Adipose tissue (tissue), 3 donors: Measurements from ENCODE around the gene KCNN3. TPM values are rescaled to one million over a fixed set of nuclear protein-coding genes. Genes with fewer than 3 reads are reported as not detected.

ENCODE experiments used
- H3K27ac ChIP-seq: one replicate; pipeline ENCODE4 v1.5.1; 2013; ENCODE audit warnings: low read depth, low read length
- WGBS, 3 donors: extraction: QIAGEN DNeasy Blood & Tissue Kit; methylation state at CpG; one replicate each; pipeline ENCODE4 v1.1.7; 2013; 5-methylcytosine and 5-hydroxymethylcytosine counted together
- polyA plus RNA-seq, 3 donors: library from polyadenylated mRNA; stranded (reverse); fragments of 200-250 nt; gene quantifications; one replicate each; pipeline ENCODE4 v1.2.3, GENCODE V29; 2013
- donor health status: healthy with polysubstance abuse.
- donor health status: Bipolar disorder and iron deficiency.
- donor health status: healthy.

The KCNN3 gene
- polyA plus RNA-seq, 3 donors, result 0.14 to 0.67 (median 0.40) TPM

DNA sequence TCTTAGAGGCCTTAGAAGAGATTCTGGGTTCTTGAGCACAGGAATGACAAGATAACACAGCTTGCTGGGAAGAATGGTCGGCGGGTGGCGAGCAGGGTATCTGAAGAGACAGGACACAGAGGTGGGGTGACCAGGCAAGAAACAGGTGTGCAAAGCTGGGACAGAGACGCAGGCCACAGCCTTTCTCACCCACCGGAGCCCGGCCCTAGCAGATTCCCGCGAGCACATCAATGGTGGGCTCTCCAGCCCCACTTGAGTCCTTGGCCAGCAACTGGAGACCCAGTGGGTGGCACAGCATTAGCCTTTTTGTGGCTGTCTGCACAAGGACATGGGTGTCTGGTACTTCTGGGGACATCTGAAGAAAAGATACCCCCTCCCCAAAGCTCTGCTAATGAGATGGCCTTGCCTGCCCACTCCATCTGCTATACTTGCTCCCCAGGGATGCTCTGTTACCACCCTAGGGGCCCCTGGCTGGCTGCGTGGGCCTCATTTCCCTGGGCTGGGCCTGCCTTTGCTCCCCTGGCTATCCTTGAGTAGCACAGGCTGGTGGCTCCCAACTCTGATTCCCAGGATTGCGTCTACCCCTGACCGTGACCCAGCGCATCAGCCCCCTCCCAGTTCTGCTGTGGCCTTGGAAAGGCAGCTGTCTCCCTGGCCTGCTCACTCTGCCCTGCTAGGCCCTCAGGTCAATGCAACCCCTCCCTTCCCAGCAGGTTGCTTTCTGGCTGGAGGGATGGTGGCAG, 134.8 kb downstream of the KCNN3 start:
- H3K27ac ChIP-seq, result no peak overlapping the region
- WGBS, 3 donors, result 90 to 99% (median 96%) methylated on average over 12 of the region's 12 CpGs

DNA sequence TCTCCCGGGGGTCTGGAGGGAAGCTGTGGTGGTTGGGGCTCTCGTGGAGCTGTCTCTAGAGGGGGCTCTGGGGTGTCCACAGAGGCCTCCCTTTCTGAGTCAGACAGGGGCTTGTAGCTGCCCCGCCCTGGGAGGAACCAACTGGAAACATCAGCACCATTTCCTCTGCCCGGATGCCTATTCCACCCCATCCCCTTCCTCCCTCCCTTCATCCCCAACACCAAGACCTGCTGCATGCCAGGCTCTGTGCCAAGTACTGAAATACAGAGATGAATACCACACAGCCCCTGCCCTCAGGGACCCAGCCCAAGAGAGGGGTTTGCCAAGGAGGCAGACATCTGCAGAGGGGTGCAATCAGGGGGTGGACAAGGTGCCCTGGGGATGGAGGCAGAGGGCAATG, 136.5 kb downstream of the KCNN3 start:
- H3K27ac ChIP-seq, result no peak overlapping the region
- WGBS, 3 donors, result 65 to 78% (median 65%) methylated on average over 4 of the region's 4 CpGs

DNA sequence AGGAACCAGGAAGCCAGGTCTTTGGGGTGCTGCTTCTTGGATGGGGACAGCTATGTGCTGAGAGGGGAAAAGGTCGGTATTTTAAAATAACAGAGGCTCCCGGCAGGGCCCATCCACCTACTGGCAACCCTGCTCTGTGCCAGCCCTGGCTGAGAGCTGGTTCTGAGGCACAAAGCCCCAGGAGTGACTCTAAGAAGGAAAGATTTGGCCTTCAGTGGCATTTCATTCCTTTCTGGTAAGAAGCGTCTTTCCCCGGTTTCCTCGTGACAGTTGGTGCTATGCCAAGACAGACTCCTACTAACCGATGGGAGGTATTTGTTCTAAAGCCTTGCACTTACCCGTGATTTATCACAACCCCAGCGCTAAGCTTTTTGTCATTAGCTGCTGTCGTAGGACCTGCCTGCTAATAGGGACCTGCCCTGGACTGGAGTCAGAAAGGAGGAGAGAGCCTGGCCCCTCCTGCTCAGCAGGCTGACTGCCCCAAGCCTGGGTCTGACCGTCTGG, 139.0 kb downstream of the KCNN3 start:
- 23 to 35% (median 28%) methylated on average over 10 of the region's 10 CpGs for WGBS, 3 donors
- no peak overlapping the region for H3K27ac ChIP-seq

DNA sequence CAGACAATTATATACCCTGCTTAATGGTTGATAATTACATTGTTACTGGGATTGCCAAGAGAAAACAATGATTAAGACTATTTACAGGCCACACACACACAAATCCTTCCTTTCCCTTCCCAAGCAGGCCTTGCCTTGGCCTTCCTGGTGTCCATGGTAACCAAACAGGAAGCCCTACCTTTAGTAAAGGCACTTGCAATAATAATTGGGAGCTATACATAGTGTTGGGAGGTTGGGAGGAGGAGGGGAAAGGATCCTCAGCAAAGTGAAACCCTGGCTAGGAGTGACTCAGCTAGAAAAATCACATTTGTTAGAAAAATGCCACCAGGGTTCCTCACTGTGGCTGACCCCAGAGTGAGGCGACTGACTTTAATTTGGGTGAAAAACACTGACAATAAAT, 139.8 kb downstream of the KCNN3 start:
- no peak overlapping the region for H3K27ac ChIP-seq
- 42 to 80% (median 43%) methylated on average over 1 of the region's 1 CpG for WGBS, 3 donors

DNA sequence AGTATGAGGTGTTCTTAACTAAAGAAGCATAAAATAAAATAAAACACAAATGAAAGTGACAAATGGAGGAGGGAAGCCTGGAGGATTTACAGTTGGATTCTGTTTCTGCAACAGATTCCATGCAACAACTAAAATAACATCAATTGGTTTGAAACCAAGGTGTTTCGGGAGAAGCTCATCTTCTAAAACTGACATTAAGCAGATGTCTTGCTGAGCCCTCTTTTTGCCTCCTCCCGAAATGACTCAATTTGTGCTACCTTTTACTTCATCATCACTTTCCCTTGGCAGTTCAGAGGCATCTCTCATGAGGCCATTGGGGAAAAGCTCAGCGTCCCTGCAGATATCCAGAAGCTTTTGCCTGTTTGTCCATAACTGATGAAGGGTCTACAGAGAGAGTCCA, 140.5 kb downstream of the KCNN3 start:
- 69 to 80% (median 70%) methylated on average over 3 of the region's 3 CpGs for WGBS, 3 donors

DNA sequence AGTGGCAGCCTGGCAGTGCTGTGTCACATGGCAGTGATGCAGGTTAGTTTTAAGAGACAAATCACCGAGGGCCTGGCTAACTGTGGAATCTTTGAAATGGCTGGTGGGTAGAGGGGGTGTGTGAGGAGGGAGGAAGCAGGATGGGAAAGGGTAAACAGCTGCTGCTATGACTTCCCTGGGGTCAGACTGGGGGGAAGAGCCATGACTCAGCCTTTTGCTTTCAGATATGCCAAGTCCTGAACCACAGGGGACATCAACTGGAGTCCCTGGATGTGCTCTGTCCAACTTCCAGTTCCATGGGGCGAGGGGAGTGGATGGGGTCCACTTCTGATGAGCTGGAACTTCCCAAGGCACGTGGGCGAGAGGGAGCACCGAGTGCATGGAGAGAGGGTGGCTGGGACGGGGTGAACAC, 141.0 kb downstream of the KCNN3 start:
- H3K27ac ChIP-seq, result no peak overlapping the region
- WGBS, 3 donors, result 52 to 58% (median 56%) methylated on average over 6 of the region's 6 CpGs

More for the DNA sequence above, 140.5 kb downstream of the KCNN3 start:
- peak overlapping the region; percentile 46 for H3K27ac ChIP-seq

DNA sequence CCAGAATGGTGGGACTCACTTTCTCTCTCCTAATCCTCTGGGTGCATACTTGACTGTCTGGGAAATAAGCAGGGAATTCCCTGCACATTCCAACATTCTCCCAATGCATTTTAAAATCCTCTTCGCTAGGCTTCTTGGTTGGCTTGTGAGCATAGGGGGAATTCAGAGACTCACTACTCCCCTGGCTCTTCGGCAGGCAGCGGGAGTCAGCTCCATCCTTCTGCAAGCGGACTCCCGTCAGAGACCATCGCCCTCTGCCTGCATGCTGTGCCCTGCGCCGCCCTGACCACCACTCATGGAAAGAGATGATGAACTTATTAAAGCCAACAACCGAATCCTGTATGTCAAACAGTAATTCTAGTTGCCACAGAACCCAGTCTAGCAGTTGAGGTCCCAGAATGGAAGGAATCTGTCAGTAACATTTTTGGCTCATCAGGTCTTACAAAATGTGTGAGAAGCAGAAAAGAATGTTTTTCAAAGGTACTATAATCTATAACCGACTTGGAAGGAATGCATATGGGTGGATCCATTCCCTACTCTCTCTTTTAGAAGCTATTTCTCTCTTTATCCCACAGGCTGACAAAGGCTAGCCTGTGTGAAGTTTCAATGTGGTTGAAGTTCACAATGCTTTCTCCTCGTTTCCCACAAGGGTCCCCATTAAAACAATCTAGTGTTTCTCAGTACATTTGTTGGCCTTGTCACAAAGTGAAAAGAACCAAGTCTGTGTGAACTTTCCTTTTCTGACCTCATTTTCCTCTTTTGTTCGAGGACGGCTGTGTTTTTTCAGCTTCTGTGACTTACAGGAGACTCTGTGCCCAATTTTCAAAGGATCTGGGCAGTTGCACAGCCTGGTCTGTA, 143.0 kb downstream of the KCNN3 start:
- 72 to 76% (median 76%) methylated on average over 13 of the region's 13 CpGs for WGBS, 3 donors
- no peak overlapping the region for H3K27ac ChIP-seq

DNA sequence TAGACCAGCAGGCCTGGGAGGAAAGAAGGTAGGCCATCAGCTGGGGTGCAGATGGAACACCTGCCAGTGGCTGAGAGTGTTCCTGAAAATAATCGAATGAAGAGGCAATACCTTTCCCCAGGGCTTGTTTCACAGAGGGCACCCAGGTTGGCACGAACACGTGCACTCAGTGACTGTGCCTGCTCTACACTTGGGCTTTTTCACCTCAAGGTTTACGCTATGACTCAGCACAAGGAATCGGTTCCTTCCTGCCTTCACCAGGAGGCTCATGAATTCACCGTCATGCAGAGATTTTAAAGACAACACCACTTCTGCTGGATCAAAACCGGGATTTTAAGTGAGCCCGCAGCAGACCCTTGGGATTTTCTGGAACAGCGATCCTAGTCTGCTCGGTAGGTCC, 143.6 kb downstream of the KCNN3 start:
- 35 to 73% (median 37%) methylated on average over 10 of the region's 10 CpGs for WGBS, 3 donors
- H3K27ac ChIP-seq, result no peak overlapping the region

DNA sequence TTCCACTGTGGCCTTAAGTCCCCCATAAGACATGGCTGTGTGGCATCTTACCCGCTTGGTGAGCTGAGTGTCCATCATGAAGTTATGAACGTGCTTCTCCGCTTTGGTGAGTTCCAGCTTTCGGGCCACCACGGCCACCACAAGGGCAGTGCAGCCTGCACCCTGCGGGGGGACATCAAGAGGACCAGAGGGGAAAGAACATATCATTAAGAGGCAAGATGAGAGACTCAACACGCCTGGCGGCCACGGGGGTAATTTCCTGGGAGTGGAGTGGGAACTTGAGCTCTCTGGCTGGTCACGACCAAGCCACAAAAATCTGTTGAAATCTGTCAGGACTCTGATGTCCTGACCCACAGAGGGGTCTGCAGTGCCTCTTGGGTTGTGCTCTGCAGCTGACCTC, 144.2 kb downstream of the KCNN3 start:
- 87 to 89% (median 87%) methylated on average over 10 of the region's 10 CpGs for WGBS, 3 donors
- H3K27ac ChIP-seq, result no peak overlapping the region

DNA sequence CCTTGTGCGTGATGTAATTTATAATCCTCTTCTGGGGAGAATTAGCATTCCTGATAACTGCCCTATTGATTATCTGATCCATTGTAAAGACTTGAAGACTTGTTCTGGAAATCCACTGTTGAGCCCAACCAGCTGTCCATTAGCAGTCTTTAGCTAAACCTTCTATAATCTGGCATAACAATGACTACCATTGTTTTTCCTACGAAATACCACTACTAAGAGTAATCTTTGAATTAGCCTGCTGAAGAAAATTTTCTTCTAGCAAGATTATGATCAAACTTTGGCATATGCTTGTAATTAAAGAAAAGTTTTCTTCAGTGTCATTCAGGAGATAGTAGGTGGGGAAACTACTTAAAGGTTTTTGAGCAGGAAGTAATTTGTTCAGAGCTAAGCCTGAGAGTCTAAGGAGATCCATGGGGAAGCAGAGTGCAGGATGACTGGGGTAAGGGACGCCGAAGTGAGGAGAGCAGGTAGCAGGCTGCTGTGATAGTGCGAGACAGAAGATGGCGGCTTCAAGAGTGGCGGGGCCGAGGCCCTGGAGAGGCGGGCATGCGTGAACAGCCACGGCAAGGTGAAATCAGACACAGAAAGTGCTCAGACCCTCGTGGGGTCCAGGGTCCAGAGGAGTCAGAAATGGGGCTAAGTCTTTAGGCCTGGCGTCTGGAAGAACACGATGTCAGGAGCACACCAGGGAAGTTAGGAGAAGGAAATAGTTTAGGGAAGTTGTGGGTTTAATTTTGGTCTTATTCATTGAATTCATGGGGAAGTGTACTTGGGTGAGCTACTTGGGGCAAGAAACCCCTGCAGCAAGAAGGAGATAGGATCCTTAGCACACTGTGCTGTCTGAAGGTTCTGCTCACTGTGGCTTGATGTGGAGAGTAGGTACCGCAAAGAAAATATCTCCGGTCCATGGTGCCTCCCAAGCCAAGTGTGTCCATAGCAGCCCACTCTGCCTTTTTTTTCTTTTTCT, 149.5 kb downstream of the KCNN3 start:
- WGBS, 3 donors, result 74 to 84% (median 80%) methylated on average over 15 to 16 of the region's 16 CpGs

DNA sequence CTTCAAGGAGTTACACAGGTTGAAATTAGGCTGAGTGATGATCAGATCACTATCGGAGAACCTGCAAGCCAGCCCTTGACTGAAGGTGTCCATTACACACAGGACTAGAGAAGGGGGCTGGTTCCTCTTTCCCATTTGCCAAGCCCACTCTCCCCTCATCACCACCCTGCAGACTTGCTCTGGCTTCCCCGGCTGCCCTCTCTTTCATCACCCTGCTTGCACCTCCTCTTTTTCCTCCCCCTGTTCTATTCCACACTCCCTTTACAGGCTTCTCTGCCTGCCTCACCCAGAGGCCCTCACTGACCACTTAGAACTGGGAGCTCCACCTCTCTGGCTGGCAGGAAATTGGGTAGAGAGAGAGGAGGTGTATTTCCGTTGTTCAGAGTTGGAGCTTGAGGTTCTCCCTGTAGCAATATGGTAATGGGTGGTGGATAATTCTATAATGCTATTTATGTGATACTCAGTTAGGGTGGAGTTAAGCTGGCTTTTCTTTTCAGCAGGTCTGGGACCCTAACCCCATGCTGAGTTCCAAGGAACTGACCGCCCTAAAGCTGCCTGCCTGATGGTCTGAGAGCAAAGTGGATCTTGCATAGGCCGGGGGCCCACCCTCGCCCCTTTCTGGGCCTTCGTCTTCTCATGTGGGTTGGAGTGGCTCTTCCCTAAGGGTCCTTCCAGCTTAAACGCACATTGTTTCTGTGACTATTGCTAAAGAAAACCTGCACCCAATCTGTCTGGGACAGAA, 150.3 kb downstream of the KCNN3 start:
- WGBS, 3 donors, result 81 to 87% (median 86%) methylated on average over 8 of the region's 8 CpGs
- no peak overlapping the region for H3K27ac ChIP-seq

More for the DNA sequence above, 149.5 kb downstream of the KCNN3 start:
- H3K27ac ChIP-seq, result no peak overlapping the region

DNA sequence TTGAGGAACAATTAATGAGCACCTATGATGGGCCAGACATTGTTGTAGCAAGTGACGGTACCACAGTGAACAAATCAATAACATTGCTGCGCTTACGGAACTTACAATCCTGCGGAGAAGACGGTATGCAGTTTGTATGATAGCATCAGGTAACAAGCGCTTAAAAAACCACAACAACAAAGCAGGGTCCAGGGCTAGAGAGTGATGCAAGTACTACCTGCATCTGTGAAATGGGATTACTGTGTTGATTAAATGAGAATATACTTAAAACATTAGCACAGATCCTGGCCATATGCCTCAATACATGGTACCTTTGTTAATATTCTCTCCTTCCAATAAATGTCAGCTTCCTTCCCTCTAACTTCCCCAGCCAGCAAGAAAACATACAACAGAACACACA, 151.5 kb downstream of the KCNN3 start:
- 86 to 97% (median 96%) methylated on average over 6 of the region's 6 CpGs for WGBS, 3 donors
- no peak overlapping the region for H3K27ac ChIP-seq

DNA sequence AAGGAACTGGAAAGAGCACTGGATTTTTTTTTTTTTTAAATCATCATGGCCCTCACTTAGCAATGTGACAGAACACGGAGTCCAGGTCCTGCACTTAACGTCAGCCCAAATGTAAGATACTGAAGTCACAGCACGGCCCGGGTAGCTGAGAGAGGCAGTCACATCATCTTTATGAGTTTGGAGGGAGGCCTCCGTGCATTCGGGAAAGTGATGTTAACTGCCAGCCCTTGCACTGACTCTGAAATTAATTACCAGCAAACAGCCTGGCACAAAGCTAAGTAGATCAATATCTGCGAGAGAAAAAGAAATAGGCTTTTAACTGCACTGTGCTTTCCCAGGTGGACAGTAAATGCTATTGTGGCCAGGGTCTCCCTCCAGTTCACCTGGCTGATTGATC, 152.6 kb downstream of the KCNN3 start:
- 31 to 87% (median 74%) methylated on average over 7 of the region's 7 CpGs for WGBS, 3 donors
- H3K27ac ChIP-seq, result no peak overlapping the region

DNA sequence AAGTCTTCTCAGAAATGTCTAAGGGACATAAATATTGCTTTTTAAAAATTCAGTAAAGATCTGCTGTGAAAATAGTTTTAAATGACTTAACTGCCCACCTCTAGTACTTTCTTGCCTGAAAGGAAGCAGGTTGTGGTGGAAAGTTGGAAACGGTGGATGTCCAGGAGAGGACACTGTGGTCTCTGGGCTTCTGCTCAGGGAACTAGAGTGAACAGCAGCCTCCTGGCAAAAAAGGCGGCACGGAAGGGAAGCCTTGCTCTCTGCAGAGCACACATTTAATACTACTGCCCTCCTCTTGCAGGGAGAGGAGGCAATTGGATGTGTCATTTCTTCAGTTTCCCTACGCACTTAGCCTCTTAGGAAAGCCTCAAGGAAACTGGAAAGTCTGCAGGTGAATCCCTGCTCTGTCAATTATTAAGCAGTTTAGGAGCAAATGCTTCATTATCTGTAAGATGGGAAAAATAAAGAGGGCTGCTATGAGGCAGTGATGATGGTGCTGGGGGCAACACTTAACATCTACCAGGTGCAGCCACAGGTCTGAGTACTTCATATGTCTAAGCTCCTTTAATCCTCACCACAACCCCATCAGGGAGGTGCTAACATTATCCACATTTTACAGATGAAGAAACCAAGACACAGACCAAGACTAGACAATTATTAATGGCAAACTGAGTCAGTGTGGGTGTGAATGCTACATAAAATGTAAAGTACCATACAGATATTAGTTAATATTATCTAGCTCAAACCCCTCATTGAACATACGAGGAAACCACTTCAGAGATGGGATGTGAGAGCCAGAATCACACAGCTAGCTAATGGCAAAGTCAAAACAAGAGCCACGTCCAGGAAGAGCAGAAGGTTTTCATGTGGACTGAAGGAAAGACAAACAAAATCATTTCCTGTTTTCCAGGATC, 153.2 kb downstream of the KCNN3 start:
- no peak overlapping the region for H3K27ac ChIP-seq
- 61 to 74% (median 67%) methylated on average over 6 of the region's 6 CpGs for WGBS, 3 donors

DNA sequence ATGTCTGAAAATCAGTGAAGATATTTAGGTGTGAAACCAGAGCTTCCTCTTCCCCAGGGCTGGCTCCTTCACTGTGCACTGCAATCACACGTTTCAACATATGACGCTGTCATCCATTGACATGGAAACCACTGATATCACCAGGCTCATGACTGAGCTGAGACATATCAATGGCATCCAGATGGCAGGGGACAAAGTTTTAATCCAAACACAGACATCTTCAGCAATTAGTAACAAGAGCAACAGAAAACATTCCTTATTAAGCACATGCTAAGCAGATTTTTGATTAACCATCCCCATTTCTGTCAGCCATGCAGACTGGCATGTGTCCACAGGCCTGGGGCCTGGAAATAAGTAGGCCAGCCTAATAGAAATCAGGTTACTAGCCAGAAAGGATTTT, 154.1 kb downstream of the KCNN3 start:
- no peak overlapping the region for H3K27ac ChIP-seq
- WGBS, 3 donors, result 38 to 77% (median 41%) methylated on average over 2 of the region's 2 CpGs

DNA sequence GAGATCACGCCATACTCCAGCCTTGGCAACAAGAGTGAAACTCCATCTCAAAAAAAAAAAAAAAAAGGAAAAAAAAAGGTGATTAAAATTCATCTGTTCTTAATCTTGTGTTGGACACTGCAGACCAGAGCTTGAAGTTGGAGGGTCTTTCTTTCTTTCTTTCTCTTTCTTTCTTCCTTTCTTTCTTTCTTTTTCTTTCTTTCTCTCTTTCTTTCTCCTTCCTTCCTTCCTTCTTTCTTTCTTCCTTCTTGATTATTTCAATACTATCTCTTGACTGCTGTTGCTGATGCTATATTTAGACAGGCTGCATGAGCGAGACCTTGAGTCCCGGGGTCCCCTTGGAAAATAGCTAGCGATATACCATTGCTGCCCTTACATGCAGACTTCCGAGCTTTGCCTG, 154.7 kb downstream of the KCNN3 start:
- 86 to 93% (median 87%) methylated on average over 5 of the region's 5 CpGs for WGBS, 3 donors
- H3K27ac ChIP-seq, result no peak overlapping the region

DNA sequence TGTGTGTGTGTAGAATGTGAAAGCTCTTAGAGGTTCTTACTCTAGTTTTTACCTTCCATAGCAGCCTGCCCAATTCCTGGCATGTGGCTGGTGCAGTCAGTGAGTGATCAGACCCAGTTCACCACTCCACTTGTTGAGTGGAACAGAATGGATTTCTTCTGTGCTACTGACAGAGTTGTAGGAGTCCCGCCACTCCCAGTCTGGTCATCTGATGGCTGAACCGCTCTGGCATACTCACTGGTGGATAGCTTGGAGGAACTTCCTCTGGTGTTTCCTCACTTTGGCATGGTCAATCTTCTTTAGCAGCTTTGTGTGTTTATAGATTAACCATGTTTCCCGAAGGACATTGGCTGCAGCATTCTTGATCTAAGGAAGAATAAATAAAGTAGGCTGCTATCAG, 155.4 kb downstream of the KCNN3 start:
- 37 to 68% (median 56%) methylated on average over 3 of the region's 3 CpGs for WGBS, 3 donors
- no peak overlapping the region for H3K27ac ChIP-seq
